Large intestine (tissue), 3 donors: ENCODE measurements around the gene SETD3. TPM values are rescaled to one million over a fixed set of nuclear protein-coding genes. Genes with fewer than 3 reads are reported as not detected.
"Not testable (repeated sequence)": the region's sequence is repeated elsewhere in the genome, so short reads cannot be mapped to it uniquely, and the experiment has no call there.

ENCODE experiments used
- DNase-seq, 2 donors: peaks; one replicate each; pipeline versions ENCODE4 v3.0.0 to v3.0.0-alpha.2; 2013
- H3K27ac ChIP-seq: one replicate; pipeline ENCODE4 v1.5.1; 2013; ENCODE audit warnings: low read length
- H3K27me3 ChIP-seq: 2 replicates; pipeline ENCODE4 v1.6.1; 2013; ENCODE audit warnings: low read length; ENCODE audit not compliant: control insufficient read depth, insufficient read depth
- H3K36me3 ChIP-seq: 2 replicates; pipeline ENCODE4 v1.6.1; 2013; ENCODE audit warnings: low read length; ENCODE audit not compliant: control insufficient read depth, insufficient read depth
- H3K4me1 ChIP-seq: one replicate; pipeline ENCODE4 v1.6.1; 2013; ENCODE audit warnings: low read length; ENCODE audit not compliant: control insufficient read depth, insufficient read depth
- H3K4me3 ChIP-seq: one replicate; pipeline ENCODE4 v1.5.1; 2013; ENCODE audit warnings: low read length
- H3K9me3 ChIP-seq: one replicate; pipeline ENCODE4 v1.6.1; 2013; ENCODE audit warnings: mild to moderate bottlenecking, low read depth, low read length, moderate library complexity; ENCODE audit not compliant: control insufficient read depth
- whole genome bisulfite sequencing: methylation state at CpG from one replicate; pipeline ENCODE4 v1.1.5; 2013; ENCODE audit warnings: low lambda C conversion rate; ENCODE audit not compliant: insufficient coverage; 5-methylcytosine and 5-hydroxymethylcytosine counted together
- polyA plus RNA-seq: library from polyadenylated mRNA; unstranded; fragments of 120-200 nt; gene quantifications from one replicate; pipeline ENCODE4 v1.2.1, GENCODE V29; 2013

The SETD3 gene
- polyA plus RNA-seq, 1 donor, result 56.9 TPM

GRCh38 chr14:99349721-99350495 is 130.8 kb downstream of the SETD3 start:
- Histone ChIP-seq H3K36me3 (no peaks in the 10 kb centered on the region), H3K4me3 (no peak overlapping the region), H3K27me3 (no peaks in the 10 kb centered on the region), H3K27ac (no peak overlapping the region), H3K9me3 (no peaks in the 10 kb centered on the region), H3K4me1 (no peaks in the 10 kb centered on the region)
- WGBS, result no CpG with 5 or more reads among the region's 13 CpGs
- DNase-seq, result no peak

GRCh38 chr14:99348816-99349614 is 131.6 kb downstream of the SETD3 start:
- no peak overlapping the region for H3K27ac ChIP-seq
- H3K4me3 ChIP-seq, result no peak overlapping the region
- no peak for DNase-seq
- H3K36me3 ChIP-seq, result no peaks in the 10 kb centered on the region
- WGBS, result 100% methylated on average over 4 of the region's 18 CpGs
- H3K9me3 ChIP-seq, result no peaks in the 10 kb centered on the region
- no peaks in the 10 kb centered on the region for H3K4me1 ChIP-seq
- no peaks in the 10 kb centered on the region for H3K27me3 ChIP-seq

DNA sequence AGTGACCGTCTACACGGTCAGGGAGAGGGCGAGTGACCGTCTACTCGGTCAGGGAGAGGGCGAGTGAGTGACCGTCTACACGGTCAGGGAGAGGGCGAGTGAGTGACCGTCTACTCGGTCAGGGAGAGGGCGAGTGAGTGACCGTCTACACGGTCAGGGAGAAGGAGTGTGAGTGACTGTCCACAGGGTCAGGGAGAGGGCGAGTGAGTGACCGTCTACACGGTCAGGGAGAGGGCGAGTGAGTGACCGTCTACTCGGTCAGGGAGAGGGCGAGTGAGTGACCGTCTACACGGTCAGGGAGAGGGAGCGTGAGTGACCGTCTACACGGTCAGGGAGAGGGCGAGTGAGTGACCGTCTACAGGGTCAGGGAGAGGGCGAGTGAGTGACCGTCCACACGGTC is 132.4 kb downstream of the SETD3 start:
- H3K36me3 ChIP-seq, H3K27ac ChIP-seq, H3K9me3 ChIP-seq, H3K4me3 ChIP-seq, H3K4me1 ChIP-seq, H3K27me3 ChIP-seq, DNase-seq: not testable (repeated sequence)
- WGBS, result no CpG with 5 or more reads among the region's 31 CpGs

Other genes starting within 250 kb of the SETD3 start
- 4.0 TPM for gene BCL11B, start 208.7 kb downstream of the SETD3 start, polyA plus RNA-seq
- gene CCNK, start 550 bp upstream of the SETD3 start, polyA plus RNA-seq, result 43.3 TPM
- gene CCDC85C, start 123.3 kb upstream of the SETD3 start, polyA plus RNA-seq, result 28.5 TPM
- gene HHIPL1, start 164.3 kb upstream of the SETD3 start, polyA plus RNA-seq, result 0.94 TPM
- gene CYP46A1, start 203.4 kb upstream of the SETD3 start, polyA plus RNA-seq, result 1.5 TPM